Measurements from ENCODE around the gene RPTOR. TPM values are rescaled to one million over a fixed set of nuclear protein-coding genes. Genes with fewer than 3 reads are reported as not detected.

The RPTOR gene
- total and polyA plus RNA-seq, 2 experiments from 2014 or later: 13.2 to 37.9 TPM

- Histone ChIP-seq H3K4me3 (no peak overlapping the region), H3K9me3 (ENCODE audit: low read depth) (no peaks in the 10 kb centered on the region), H3K27me3 (no peaks in the 10 kb centered on the region), H3K27ac (no peak overlapping the region), H3K36me3 (no peaks in the 10 kb centered on the region), H3K4me1 (ENCODE audit: low read depth) (no peaks in the 10 kb centered on the region)
- no peak for DNase-seq (ENCODE audit: low read depth in 1 of 2, low spot score in 1 of 2)
- no peak for TF ChIP-seq CTCF (IDR thresholded peaks at IDR 0.05; ENCODE audit: low read depth, low read length)
These were observed 106.3 kb downstream of the RPTOR start for GRCh38 chr17:80650751-80651518.

GRCh38 chr17:80652756-80653330 is 108.2 kb downstream of the RPTOR start:
- H3K36me3 ChIP-seq: no peaks in the 10 kb centered on the region
- no peaks in the 10 kb centered on the region for H3K9me3 ChIP-seq (ENCODE audit: low read depth)
- no peak for TF ChIP-seq CTCF (IDR thresholded peaks at IDR 0.05; ENCODE audit: low read depth, low read length)

GRCh38 chr17:80653856-80654255 is 109.2 kb downstream of the RPTOR start:
- H3K4me3 ChIP-seq: no peak overlapping the region
- H3K27me3 ChIP-seq: no peaks in the 10 kb centered on the region
- H3K36me3 ChIP-seq: no peaks in the 10 kb centered on the region
- no peaks in the 10 kb centered on the region for H3K4me1 ChIP-seq (ENCODE audit: low read depth)
- TF ChIP-seq CTCF (IDR thresholded peaks at IDR 0.05; ENCODE audit: low read depth, low read length): no peak
- no peaks in the 10 kb centered on the region for H3K9me3 ChIP-seq (ENCODE audit: low read depth)
- H3K27ac ChIP-seq: no peak overlapping the region
- no peak for DNase-seq (ENCODE audit: low read depth in 1 of 2, low spot score in 1 of 2)

More at GRCh38 chr17:80652756-80653330, 108.2 kb downstream of the RPTOR start:
- no peak for DNase-seq (ENCODE audit: low read depth in 1 of 2, low spot score in 1 of 2)
- Histone ChIP-seq H3K4me1 (ENCODE audit: low read depth) (no peaks in the 10 kb centered on the region), H3K27me3 (no peaks in the 10 kb centered on the region), H3K27ac (no peak overlapping the region), H3K4me3 (no peak overlapping the region)

- Histone ChIP-seq H3K4me3 (no peak overlapping the region), H3K36me3 (no peaks in the 10 kb centered on the region), H3K27me3 (no peaks in the 10 kb centered on the region), H3K4me1 (ENCODE audit: low read depth) (no peaks in the 10 kb centered on the region), H3K27ac (no peak overlapping the region), H3K9me3 (ENCODE audit: low read depth) (no peaks in the 10 kb centered on the region)
- no peak for DNase-seq (ENCODE audit: low read depth in 1 of 2, low spot score in 1 of 2)
- TF ChIP-seq CTCF (IDR thresholded peaks at IDR 0.05; ENCODE audit: low read depth, low read length): no peak
These were observed 111.0 kb downstream of the RPTOR start for GRCh38 chr17:80655608-80656007.

GRCh38 chr17:80656590-80656989 is 112.0 kb downstream of the RPTOR start:
- Histone ChIP-seq H3K9me3 (ENCODE audit: low read depth) (no peaks in the 10 kb centered on the region), H3K4me1 (ENCODE audit: low read depth) (no peaks in the 10 kb centered on the region), H3K27me3 (no peaks in the 10 kb centered on the region), H3K36me3 (no peaks in the 10 kb centered on the region), H3K4me3 (no peak overlapping the region), H3K27ac (no peak overlapping the region)
- no peak for DNase-seq (ENCODE audit: low read depth in 1 of 2, low spot score in 1 of 2)
- no peak for TF ChIP-seq CTCF (IDR thresholded peaks at IDR 0.05; ENCODE audit: low read depth, low read length)

Data from cardiac muscle cell (in vitro differentiated cells and primary cell).